Measurements from ENCODE around the gene NUCB2. TPM values are rescaled to one million over a fixed set of nuclear protein-coding genes. Genes with fewer than 3 reads are reported as not detected.

NUCB2 gene
- total and polyA plus RNA-seq, 2 of the 8 experiments (the other 6 are each of a cell fraction or from before 2014, with no cell fraction given), result 9.0 to 34.2 TPM

- no peak overlapping the region for H3K56ac ChIP-seq (replicated peaks; ENCODE audit: insufficient read length, low read depth, low read length)
- no peak overlapping the region for H3K9ac ChIP-seq (replicated peaks in 1 of 4; ENCODE audit: extremely low read depth in 1 of 4, low read depth in 3 of 4, low read length in 3 of 4)
- no peaks in the 10 kb centered on the region for H3K79me2 ChIP-seq (ENCODE audit: control insufficient read depth in 1 of 2, insufficient read depth in 2 of 2, low read length in 2 of 2)
- no peaks in the 10 kb centered on the region for H3K27me3 ChIP-seq (replicated peaks in 1 of 4; ENCODE audit: control insufficient read depth in 3 of 4, extremely low read depth in 1 of 4, insufficient read depth in 3 of 4, low read length in 3 of 4)
- TF ChIP-seq, protein P1, sequence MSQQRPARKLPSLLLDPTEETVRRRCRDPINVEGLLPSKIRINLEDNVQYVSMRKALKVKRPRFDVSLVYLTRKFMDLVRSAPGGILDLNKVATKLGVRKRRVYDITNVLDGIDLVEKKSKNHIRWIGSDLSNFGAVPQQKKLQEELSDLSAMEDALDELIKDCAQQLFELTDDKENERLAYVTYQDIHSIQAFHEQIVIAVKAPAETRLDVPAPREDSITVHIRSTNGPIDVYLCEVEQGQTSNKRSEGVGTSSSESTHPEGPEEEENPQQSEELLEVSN (IDR thresholded peaks at IDR 0.05), result no peak
- TF ChIP-seq CREB1 (IDR thresholded peaks at IDR 0.05) (no peak), RFX5 (IDR thresholded peaks at IDR 0.05; ENCODE audit: borderline replicate concordance, low read depth, low read length) (no peak)
- ChIA-PET CTCF (ENCODE audit: partially characterized antibody) (no interaction called here), POLR2A (ENCODE audit: partially characterized antibody) (no interaction called here)
- no peaks in the 10 kb centered on the region for H4K20me1 ChIP-seq (replicated peaks in 1 of 2; ENCODE audit: control insufficient read depth in 1 of 2, insufficient read depth in 2 of 2, low read length in 2 of 2)
- no peak for DNase-seq (ENCODE audit: low read depth in 1 of 2, low spot score in 2 of 2)
- no peak overlapping the region for H3K4me3 ChIP-seq (ENCODE audit: extremely low read depth in 1 of 4, insufficient read depth in 2 of 4, low read depth in 3 of 4, low read length in 4 of 4)
- H2AK5ac ChIP-seq (ENCODE audit: low read depth, low read length), result no peak overlapping the region
- no peak overlapping the region for H2BK5ac ChIP-seq (ENCODE audit: low read depth, low read length)
- H3K14ac ChIP-seq (ENCODE audit: insufficient read length), result no peak overlapping the region
- H3K23ac ChIP-seq (ENCODE audit: insufficient read length), result no peak overlapping the region
- H3K79me1 ChIP-seq (ENCODE audit: low read depth, low read length), result no peaks in the 10 kb centered on the region
- no peaks in the 10 kb centered on the region for H3K36me3 ChIP-seq (ENCODE audit: control insufficient read depth in 2 of 4, insufficient read depth in 4 of 4, low read length in 3 of 4)
- no peaks in the 10 kb centered on the region for H3K9me3 ChIP-seq (ENCODE audit: insufficient read depth in 2 of 2, low read depth in 1 of 2, low read length in 1 of 2)
- H3K4ac ChIP-seq (replicated peaks; ENCODE audit: insufficient read length, low read depth, low read length), result no peak overlapping the region
- no peak for FAIRE-seq
- no peak overlapping the region for H2BK120ac ChIP-seq (replicated peaks; ENCODE audit: low read depth, low read length)
- H3K4me1 ChIP-seq (replicated peaks in 1 of 4; ENCODE audit: control insufficient read depth in 3 of 4, insufficient read depth in 4 of 4, low read length in 3 of 4), result no peaks in the 10 kb centered on the region
- H4K91ac ChIP-seq (replicated peaks; ENCODE audit: insufficient read length, low read length), result no peak overlapping the region
- H2AFZ ChIP-seq (ENCODE audit: low read length), result no peak overlapping the region
- H2BK12ac ChIP-seq (ENCODE audit: low read depth, low read length), result no peak overlapping the region
- no peak overlapping the region for H3K4me2 ChIP-seq (ENCODE audit: insufficient read depth in 1 of 2, low read depth in 2 of 2, low read length in 2 of 2)
- H4K5ac ChIP-seq (ENCODE audit: insufficient read length, low read depth, low read length), result no peak overlapping the region
- H4K8ac ChIP-seq (ENCODE audit: extremely low read depth, insufficient read depth, low read length), result no peak overlapping the region
- H3K27ac ChIP-seq (ENCODE audit: low read depth, low read length), result no peak overlapping the region
- no peak overlapping the region for H2BK15ac ChIP-seq (ENCODE audit: low read length)
- no peak overlapping the region for H3K18ac ChIP-seq (ENCODE audit: extremely low read depth, low read length)
- no peak overlapping the region for H2BK20ac ChIP-seq (ENCODE audit: low read length)
- H3K23me2 ChIP-seq (ENCODE audit: low read depth, low read length), result no peaks in the 10 kb centered on the region
These were observed 17.9 kb upstream of the NUCB2 start for GRCh38 chr11:17258670-17259069.

Measured in H1 (cell line).